Left lung (tissue), 10 donors: Measurements from ENCODE around the gene CHRNA4. TPM values are rescaled to one million over a fixed set of nuclear protein-coding genes. Genes with fewer than 3 reads are reported as not detected.

Experiments
- ATAC-seq: fragments of 200-7000 bp; cut with Tn5 transposase; one replicate; pipeline ENCODE4 v1.9.1; 2020; ENCODE audit warnings: moderate library complexity
- DNase-seq, 4 donors: peaks; one replicate each; pipeline ENCODE4 v3.0.0-alpha.2; 2013 to 2020
- H3K27ac ChIP-seq, 2 donors: fragments of 200-600 bp; sonication (generic) in 1 of 2; one replicate each; pipeline versions ENCODE4 v1.5.0 to v1.8.0; 2020 to 2021
- H3K27me3 ChIP-seq, 2 donors: fragments of 200-600 bp; sonication (generic) in 1 of 2; one replicate each; pipeline versions ENCODE4 v1.5.0 to v1.8.0; 2020 to 2021
- H3K36me3 ChIP-seq, 2 donors: fragments of 200-600 bp; sonication (generic) in 1 of 2; one replicate each; pipeline versions ENCODE4 v1.5.0 to v1.8.0; 2020 to 2021
- H3K4me1 ChIP-seq, 2 donors: fragments of 200-600 bp; one replicate each; pipeline ENCODE4 v1.8.0; 2021
- H3K4me3 ChIP-seq, 2 donors: fragments of 200-600 bp; sonication (generic) in 1 of 2; one replicate each; pipeline versions ENCODE4 v1.5.0 to v1.8.0; 2020 to 2021; ENCODE audit warnings: mild to moderate bottlenecking in 1 of 2
- H3K9me3 ChIP-seq, 2 donors: fragments of 200-600 bp; sonication (generic) in 1 of 2; one replicate each; pipeline versions ENCODE4 v1.5.0 to v1.8.0; 2020 to 2021
- intact Hi-C, 2 donors: fragments of 100-400 bp; cut with DNase I; formaldehyde crosslinking; loops; one replicate each; pipeline versions ENCODE4 v1.11.2 to v1.14.2; 2022
- polyA plus RNA-seq, 6 donors: library from polyadenylated mRNA; unstranded; fragments of 120-200 nt; gene quantifications; one replicate each; pipeline ENCODE4 v1.2.1, GENCODE V29; 2013; ENCODE audit not compliant: insufficient read length in 6 of 6
- total RNA-seq, 2 donors: library from RNA; stranded (reverse); fragmentation: NEBNext Ultra II Directional; extraction: Animal tissue kit (Norgen Biotek cat#: 25700); gene quantifications; one replicate each; pipeline ENCODE4 v1.2.1, GENCODE V29; 2021
- TF ChIP-seq, protein P1 (sequence below), 2 donors: fragments of 200-600 bp; sonication (generic) in 1 of 2; IDR thresholded peaks; one replicate each; pipeline versions ENCODE4 v1.5.0 to v1.8.0; 2021; ENCODE audit warnings: antibody characterized with exemption in 2 of 2
- donor health status: DM: no; HTN: yes; CAD: no.
- donor health status: DM: no; HTN: no; CAD: no.

CHRNA4 gene
- total and polyA plus RNA-seq, 8 donors: 0.16 to 1.3 (median 1.00) TPM; not detected in 2

DNA sequence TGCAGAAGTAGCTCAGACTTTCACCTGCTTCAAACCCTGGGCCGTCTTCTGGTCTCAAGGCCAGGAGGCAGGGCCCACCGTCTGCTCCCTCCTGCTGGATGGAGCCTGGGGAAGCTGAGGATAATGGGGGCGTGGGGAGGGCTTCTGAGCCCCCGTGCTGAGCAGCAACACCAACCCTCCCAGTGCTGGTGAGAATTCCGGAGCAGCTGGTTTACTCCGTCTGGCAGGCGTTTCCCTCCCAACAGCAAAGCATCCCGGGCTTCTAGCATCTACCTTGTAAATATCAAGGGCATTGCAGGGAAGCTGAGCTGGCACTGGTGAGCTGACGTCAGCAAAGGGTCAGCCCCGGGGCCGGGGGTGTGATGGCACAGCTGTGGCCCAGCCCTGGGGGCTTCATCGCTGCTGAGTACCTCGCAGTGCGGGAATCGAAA, 16.8 kb upstream of the CHRNA4 start:
- Histone ChIP-seq H3K27ac (no peak overlapping the region), H3K9me3 (no peaks in the 10 kb centered on the region), H3K36me3 (no peaks in the 10 kb centered on the region), H3K4me1 (no peaks in the 10 kb centered on the region), H3K4me3 (no peak overlapping the region), H3K27me3 (peaks cover 19 to 97% of the 10 kb centered on the region in 2 donors)
- intact Hi-C loops: no loop called here
- ATAC-seq: no peak
- TF ChIP-seq, protein P1, sequence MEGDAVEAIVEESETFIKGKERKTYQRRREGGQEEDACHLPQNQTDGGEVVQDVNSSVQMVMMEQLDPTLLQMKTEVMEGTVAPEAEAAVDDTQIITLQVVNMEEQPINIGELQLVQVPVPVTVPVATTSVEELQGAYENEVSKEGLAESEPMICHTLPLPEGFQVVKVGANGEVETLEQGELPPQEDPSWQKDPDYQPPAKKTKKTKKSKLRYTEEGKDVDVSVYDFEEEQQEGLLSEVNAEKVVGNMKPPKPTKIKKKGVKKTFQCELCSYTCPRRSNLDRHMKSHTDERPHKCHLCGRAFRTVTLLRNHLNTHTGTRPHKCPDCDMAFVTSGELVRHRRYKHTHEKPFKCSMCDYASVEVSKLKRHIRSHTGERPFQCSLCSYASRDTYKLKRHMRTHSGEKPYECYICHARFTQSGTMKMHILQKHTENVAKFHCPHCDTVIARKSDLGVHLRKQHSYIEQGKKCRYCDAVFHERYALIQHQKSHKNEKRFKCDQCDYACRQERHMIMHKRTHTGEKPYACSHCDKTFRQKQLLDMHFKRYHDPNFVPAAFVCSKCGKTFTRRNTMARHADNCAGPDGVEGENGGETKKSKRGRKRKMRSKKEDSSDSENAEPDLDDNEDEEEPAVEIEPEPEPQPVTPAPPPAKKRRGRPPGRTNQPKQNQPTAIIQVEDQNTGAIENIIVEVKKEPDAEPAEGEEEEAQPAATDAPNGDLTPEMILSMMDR (IDR thresholded peaks at IDR 0.05): no peak
- peak in 1 of 4 donors; percentile 58 for DNase-seq

DNA sequence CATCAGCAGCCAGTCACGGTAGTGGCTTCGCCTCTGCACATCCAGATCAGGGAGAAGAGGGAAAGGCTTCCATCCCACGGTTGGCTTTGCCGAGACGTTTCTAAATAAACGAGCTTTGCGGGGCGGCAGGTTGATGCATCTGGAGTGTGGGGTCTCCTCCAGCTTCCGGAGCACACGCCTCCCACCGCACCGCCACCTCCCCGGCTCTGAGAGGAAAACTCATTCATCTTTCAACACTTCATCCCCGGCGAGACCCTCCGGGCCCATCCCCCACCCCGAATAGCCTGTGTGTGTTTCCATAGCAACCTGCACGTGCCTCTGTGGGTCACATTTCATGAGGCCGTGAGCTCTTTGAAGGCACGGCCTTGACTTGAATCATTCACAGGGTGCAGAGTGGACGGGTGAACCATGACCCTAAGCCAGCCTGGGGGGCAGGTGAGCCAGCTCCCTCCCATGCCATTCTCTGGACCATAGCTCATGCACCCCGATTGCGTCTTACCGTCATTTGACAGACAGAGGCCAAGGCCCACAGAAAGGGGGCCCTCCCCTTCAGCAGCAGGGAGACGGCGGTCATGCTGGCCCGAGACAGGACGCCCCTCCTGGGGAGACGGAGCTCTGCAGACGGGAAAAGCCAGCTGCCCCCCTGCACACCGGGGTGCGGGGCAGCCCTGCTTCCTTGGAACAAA, 16.2 kb upstream of the CHRNA4 start:
- TF ChIP-seq, protein P1 (IDR thresholded peaks at IDR 0.05): no peak
- no peak overlapping the region for H3K4me3 ChIP-seq
- intact Hi-C loops: no loop called here
- no peak overlapping the region for H3K27ac ChIP-seq
- no peaks in the 10 kb centered on the region for H3K9me3 ChIP-seq
- ATAC-seq: no peak
- peak in 2 of 4 donors; percentile 41 to 51 for DNase-seq
- no peaks in the 10 kb centered on the region for H3K4me1 ChIP-seq
- peaks cover 19 to 97% of the 10 kb centered on the region in 2 donors for H3K27me3 ChIP-seq
- no peaks in the 10 kb centered on the region for H3K36me3 ChIP-seq

DNA sequence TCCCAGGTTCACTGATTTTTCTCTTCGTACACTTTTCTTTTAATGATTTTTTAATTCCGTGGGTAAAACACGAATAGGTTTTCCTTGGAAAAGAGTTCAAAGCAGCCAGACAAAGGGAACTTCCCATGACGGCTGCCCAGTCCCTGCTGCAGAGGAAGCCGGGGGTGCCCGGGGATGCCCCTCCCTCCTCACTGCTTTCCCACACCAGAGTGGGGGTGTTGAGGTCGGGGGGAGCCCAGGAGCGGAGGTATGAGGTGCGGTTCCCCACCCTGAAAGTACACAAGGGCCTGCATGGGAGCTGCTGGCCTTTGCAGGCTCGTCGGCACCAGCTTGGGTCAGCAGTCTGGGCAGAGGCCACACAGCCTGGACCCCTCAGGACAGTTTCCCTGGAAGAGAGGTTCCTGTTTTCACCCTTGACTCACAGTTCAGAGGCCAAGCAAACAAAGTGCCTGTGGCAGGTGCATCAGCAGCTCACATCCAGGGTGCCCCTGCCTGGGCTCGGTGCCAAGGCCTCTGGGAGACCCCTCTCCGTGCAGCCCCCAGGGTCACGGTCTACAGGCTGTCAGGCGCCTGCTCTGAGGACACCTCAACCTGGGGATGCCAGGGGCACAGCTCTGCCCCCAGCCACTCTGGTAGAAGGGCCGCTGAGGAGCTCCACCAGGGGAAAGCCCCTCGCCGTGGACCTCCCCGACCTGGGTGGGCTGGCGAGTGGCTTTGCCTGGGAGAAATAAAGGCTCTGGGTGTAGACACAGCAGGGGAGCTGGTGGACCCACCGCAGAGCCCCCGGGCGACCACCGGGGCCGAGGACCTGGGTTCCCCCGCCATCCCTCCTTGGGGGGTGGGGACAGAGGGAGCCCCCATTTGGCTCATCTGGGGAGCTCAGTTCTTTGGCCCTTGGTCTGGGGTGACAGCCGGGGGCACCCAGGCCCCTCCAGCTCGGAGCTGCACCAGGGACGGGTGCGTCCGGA, 15.4 kb upstream of the CHRNA4 start:
- Histone ChIP-seq H3K27ac (no peak overlapping the region), H3K4me1 (no peaks in the 10 kb centered on the region), H3K36me3 (no peaks in the 10 kb centered on the region), H3K27me3 (peaks cover 19 to 94% of the 10 kb centered on the region in 2 donors), H3K9me3 (no peaks in the 10 kb centered on the region), H3K4me3 (no peak overlapping the region)
- intact Hi-C loops: no loop called here
- ATAC-seq: no peak
- TF ChIP-seq, protein P1 (IDR thresholded peaks at IDR 0.05): no peak
- peak in 1 of 4 donors; percentile 56 for DNase-seq

DNA sequence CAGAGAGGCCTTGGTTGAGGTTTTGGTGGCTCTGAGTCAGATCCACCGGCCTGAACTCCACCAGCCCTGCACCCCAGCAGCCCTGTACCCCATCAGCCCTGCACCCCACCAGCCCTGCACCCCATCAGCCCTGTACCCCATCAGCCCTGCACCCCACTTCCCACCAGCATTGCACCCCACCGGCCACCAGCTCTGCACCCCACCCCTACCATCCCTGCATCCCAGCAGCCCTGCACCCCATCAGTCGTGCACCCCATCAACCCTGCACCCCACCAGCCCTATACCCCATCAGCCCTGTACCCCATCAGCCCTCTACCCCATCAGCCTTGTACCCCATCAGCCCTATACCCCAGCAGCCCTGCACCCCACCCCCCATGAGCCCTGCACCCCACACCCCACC, 14.3 kb upstream of the CHRNA4 start:
- intact Hi-C loops: no loop called here
- Histone ChIP-seq H3K9me3 (no peaks in the 10 kb centered on the region), H3K36me3 (no peaks in the 10 kb centered on the region), H3K4me3 (no peak overlapping the region), H3K4me1 (no peaks in the 10 kb centered on the region), H3K27me3 (peaks cover 19 to 94% of the 10 kb centered on the region in 2 donors), H3K27ac (no peak overlapping the region)
- ATAC-seq (no peak), DNase-seq (peak in 1 of 4 donors; percentile 34)
- TF ChIP-seq, protein P1 (IDR thresholded peaks at IDR 0.05): no peak

DNA sequence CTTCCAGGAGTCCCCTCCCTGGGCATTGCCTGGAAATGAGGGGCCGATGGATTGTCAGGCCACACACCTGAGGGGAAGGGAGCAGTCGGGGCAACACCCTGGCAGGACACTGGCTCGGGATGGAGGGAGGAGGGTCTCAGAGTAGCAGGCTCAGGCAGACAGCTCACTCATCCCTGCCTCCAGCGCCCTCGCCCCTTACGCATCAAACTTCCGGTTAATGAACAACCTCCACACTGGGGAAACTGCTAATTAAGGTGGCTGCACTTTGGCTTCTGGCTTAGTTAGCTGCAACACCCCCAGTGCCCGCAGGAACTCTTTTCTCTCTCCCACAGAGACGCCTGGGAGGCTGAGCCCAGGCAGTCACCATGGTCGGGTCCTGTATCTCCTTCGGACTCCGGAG, 13.4 kb upstream of the CHRNA4 start:
- H3K36me3 ChIP-seq: no peaks in the 10 kb centered on the region
- H3K27me3 ChIP-seq: peaks cover 19 to 96% of the 10 kb centered on the region in 2 donors
- no peaks in the 10 kb centered on the region for H3K9me3 ChIP-seq
- DNase-seq (peak in 1 of 4 donors; percentile 36), ATAC-seq (no peak)
- H3K4me1 ChIP-seq: no peaks in the 10 kb centered on the region
- intact Hi-C loops: no loop called here
- no peak overlapping the region for H3K27ac ChIP-seq
- H3K4me3 ChIP-seq: no peak overlapping the region
- TF ChIP-seq, protein P1 (IDR thresholded peaks at IDR 0.05): no peak
